Left lung (tissue), 10 donors: Measurements from ENCODE around the gene PDE4D. TPM values are rescaled to one million over a fixed set of nuclear protein-coding genes. Genes with fewer than 3 reads are reported as not detected.
"Not testable (repeated sequence)": the region's sequence is repeated elsewhere in the genome, so short reads cannot be mapped to it uniquely, and the experiment has no call there.

ENCODE experiments used
- ATAC-seq: fragments of 200-7000 bp; cut with Tn5 transposase; one replicate; pipeline ENCODE4 v1.9.1; 2020; ENCODE audit warnings: moderate library complexity
- DNase-seq, 4 donors: peaks; one replicate each; pipeline ENCODE4 v3.0.0-alpha.2; 2013 to 2020
- H3K27ac ChIP-seq, 2 donors: fragments of 200-600 bp; sonication (generic) in 1 of 2; one replicate each; pipeline versions ENCODE4 v1.5.0 to v1.8.0; 2020 to 2021
- H3K27me3 ChIP-seq, 2 donors: fragments of 200-600 bp; sonication (generic) in 1 of 2; one replicate each; pipeline versions ENCODE4 v1.5.0 to v1.8.0; 2020 to 2021
- H3K36me3 ChIP-seq, 2 donors: fragments of 200-600 bp; sonication (generic) in 1 of 2; one replicate each; pipeline versions ENCODE4 v1.5.0 to v1.8.0; 2020 to 2021
- H3K4me1 ChIP-seq, 2 donors: fragments of 200-600 bp; one replicate each; pipeline ENCODE4 v1.8.0; 2021
- H3K4me3 ChIP-seq, 2 donors: fragments of 200-600 bp; sonication (generic) in 1 of 2; one replicate each; pipeline versions ENCODE4 v1.5.0 to v1.8.0; 2020 to 2021; ENCODE audit warnings: mild to moderate bottlenecking in 1 of 2
- H3K9me3 ChIP-seq, 2 donors: fragments of 200-600 bp; sonication (generic) in 1 of 2; one replicate each; pipeline versions ENCODE4 v1.5.0 to v1.8.0; 2020 to 2021
- CTCF ChIP-seq, 2 donors: fragments of 200-600 bp; sonication (generic) in 1 of 2; IDR thresholded peaks; one replicate each; pipeline versions ENCODE4 v1.5.0 to v1.8.0; 2021; ENCODE audit warnings: antibody characterized with exemption in 2 of 2
- intact Hi-C, 2 donors: fragments of 100-400 bp; cut with DNase I; formaldehyde crosslinking; loops; one replicate each; pipeline versions ENCODE4 v1.11.2 to v1.14.2; 2022
- polyA plus RNA-seq, 6 donors: library from polyadenylated mRNA; unstranded; fragments of 120-200 nt; gene quantifications; one replicate each; pipeline ENCODE4 v1.2.1, GENCODE V29; 2013; ENCODE audit not compliant: insufficient read length in 6 of 6
- total RNA-seq, 2 donors: library from RNA; stranded (reverse); fragmentation: NEBNext Ultra II Directional; extraction: Animal tissue kit (Norgen Biotek cat#: 25700); gene quantifications; one replicate each; pipeline ENCODE4 v1.2.1, GENCODE V29; 2021
- donor health status: DM: no; HTN: yes; CAD: no.
- donor health status: DM: no; HTN: no; CAD: no.

Gene PDE4D
- total and polyA plus RNA-seq, 8 donors: 21.4 to 57.1 (median 25.4) TPM

GRCh38 chr5:59385700-59386099 lies 507.8 kb downstream of the PDE4D start:
- Histone ChIP-seq H3K9me3 (no peaks in the 10 kb centered on the region), H3K36me3 (no peaks in the 10 kb centered on the region), H3K27ac (no peak overlapping the region), H3K4me3 (no peak overlapping the region), H3K27me3 (no peaks in the 10 kb centered on the region), H3K4me1 (no peaks in the 10 kb centered on the region)
- DNase-seq (no peak), ATAC-seq (no peak)
- intact Hi-C loops: no loop called here
- TF ChIP-seq CTCF (IDR thresholded peaks at IDR 0.05): no peak

- no peaks in the 10 kb centered on the region for H3K36me3 ChIP-seq
- H3K27ac ChIP-seq: no peak overlapping the region
- H3K9me3 ChIP-seq: no peaks in the 10 kb centered on the region
- intact Hi-C loops: loop anchor here in 1 of 2 donors (5.0 kb wide), 1 partner anchor 193 kb away; no protein-coding TSS in a partner anchor
- peak; percentile 93 for ATAC-seq
- H3K4me3 ChIP-seq: no peak overlapping the region
- no peaks in the 10 kb centered on the region for H3K27me3 ChIP-seq
- TF ChIP-seq CTCF (IDR thresholded peaks at IDR 0.05): peak; percentile 26 to 35
- H3K4me1 ChIP-seq: peaks cover 0 to 4% of the 10 kb centered on the region in 2 donors
- peak in 1 of 4 donors; percentile 77 for DNase-seq
Measured at GRCh38 chr5:59380350-59380951, 513.1 kb downstream of the PDE4D start.

DNA sequence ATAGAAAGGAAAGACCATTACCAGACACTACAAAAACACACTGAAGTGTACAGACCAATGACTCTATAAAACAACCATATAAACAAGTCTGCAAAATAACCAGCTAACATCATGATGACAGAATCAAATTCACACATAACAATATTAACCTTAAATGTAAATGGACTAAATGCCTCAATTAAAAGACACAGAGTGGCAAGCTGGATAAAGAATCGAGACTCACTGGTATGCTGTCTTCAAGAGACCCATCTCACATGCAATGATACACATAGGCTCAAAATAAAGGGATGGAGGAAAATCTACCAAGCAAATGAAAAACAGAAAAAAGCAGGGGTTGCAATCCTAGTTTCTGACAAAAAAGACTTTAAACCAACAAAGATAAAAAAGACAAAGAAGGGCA lies 519.5 kb downstream of the PDE4D start:
- intact Hi-C loops, H3K4me1 ChIP-seq, DNase-seq, H3K36me3 ChIP-seq, H3K9me3 ChIP-seq, H3K27me3 ChIP-seq, H3K27ac ChIP-seq, H3K4me3 ChIP-seq, ATAC-seq: not testable (repeated sequence)

DNA sequence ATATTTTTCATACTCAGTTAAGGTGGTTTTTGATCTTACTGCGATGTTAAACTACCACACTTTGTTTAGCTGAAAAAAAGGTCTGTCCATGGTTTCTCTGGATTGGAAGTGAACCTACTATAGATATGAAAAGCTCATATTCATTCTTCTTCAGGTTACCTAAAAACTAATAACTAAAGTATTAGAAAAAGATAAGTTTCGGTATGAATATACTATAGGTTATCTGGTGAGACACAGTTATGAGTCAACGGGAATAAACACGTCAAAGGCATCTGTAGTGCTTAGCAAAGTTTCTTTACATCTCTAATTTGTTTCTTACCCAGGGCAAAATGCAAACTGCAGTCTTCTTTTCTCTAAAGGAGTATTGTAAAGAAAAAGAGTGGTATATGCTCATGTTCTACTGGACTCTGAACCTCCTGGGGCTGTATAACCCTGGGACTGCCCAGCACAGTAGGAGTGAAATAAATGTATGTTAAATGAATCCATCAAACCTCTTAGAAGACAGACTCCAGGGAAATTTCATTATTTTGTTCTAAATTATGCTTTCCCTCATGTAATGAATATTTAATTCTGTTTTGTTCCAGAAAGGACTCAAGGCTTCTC lies 521.9 kb downstream of the PDE4D start:
- ATAC-seq (no peak), DNase-seq (no peak)
- TF ChIP-seq CTCF (IDR thresholded peaks at IDR 0.05): no peak
- Histone ChIP-seq H3K36me3 (no peaks in the 10 kb centered on the region), H3K4me1 (no peaks in the 10 kb centered on the region), H3K9me3 (peaks cover 0 to 7% of the 10 kb centered on the region in 2 donors), H3K27ac (no peak overlapping the region), H3K4me3 (no peak overlapping the region), H3K27me3 (no peaks in the 10 kb centered on the region)
- intact Hi-C loops: no loop called here

DNA sequence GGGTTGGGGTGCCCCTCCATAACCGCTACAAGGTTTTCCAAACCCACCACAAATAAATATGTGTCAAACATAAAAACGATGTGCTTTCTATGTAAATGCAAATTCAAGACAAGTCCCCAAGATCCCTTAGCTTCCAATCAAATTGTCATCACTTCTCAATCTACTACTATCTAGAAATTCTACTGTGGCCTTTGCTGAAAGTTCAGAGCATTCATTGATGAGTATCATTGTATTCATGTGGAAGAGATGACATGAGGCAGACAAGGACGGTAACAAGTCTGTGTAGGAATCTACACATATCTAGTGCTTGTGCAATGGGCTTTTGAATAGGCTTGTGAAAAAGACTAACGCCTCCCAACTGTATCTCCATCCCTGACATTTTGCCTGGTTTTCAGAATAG lies 524.6 kb downstream of the PDE4D start:
- ATAC-seq: no peak
- Histone ChIP-seq H3K27me3 (no peaks in the 10 kb centered on the region), H3K4me3 (no peak overlapping the region), H3K9me3 (peaks cover 0 to 2% of the 10 kb centered on the region in 2 donors), H3K27ac (no peak overlapping the region), H3K36me3 (no peaks in the 10 kb centered on the region), H3K4me1 (no peaks in the 10 kb centered on the region)
- TF ChIP-seq CTCF (IDR thresholded peaks at IDR 0.05): no peak
- intact Hi-C loops: loop anchor here in 1 of 2 donors (5.0 to 10.0 kb wide), 2 partner anchors 154 to 177 kb away; no protein-coding TSS in a partner anchor
- no peak for DNase-seq
